ENCODE measurements around the gene SYT12. TPM values are rescaled to one million over a fixed set of nuclear protein-coding genes. Genes with fewer than 3 reads are reported as not detected.
A peak's percentile ranks its signal among the peaks of the same experiment; 100 is the strongest.

SYT12 gene
- total and polyA plus RNA-seq, 9 of the 15 experiments (the other 6 are each of a cell fraction or from before 2014, with no cell fraction given), result 0.03 to 0.11 (median 0.03) TPM; not detected in 4

DNA sequence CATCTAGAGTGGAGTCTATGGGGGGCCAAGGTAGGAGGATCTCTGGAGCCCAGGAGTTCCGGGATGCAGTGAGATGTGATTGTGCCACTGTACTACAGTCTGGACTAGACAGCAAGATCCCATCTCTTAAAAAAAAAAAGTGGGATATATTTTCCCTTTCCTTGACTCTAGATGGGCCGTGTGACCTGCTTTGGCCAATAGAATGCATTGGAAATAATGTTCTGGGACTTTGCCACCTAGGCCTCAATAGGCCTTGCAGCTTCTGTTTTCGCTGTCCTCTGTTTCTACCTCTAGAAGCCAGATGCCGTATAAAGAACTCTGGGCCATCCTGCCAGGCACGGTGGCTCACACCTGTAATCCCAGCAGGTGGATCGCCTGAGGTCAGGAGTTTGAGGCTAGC, 44.2 kb upstream of the SYT12 start (continued):
- TF ChIP-seq PREB (CRISPR knock-in tag; IDR thresholded peaks at IDR 0.05) (no peak), NFYB (IDR thresholded peaks at IDR 0.05; ENCODE audit: extremely low read depth, insufficient read length) (peak; percentile 42), LCOR (CRISPR knock-in tag; IDR thresholded peaks at IDR 0.05) (no peak), ZNF197 (CRISPR knock-in tag; IDR thresholded peaks at IDR 0.05; ENCODE audit: low read depth) (no peak), KLF6 (CRISPR knock-in tag; IDR thresholded peaks at IDR 0.05; ENCODE audit: borderline replicate concordance) (no peak), SMC3 (conservative IDR thresholded peaks at IDR 0.05; ENCODE audit: insufficient read depth, low read depth, low read length) (no peak), ZNF217 (CRISPR knock-in tag; IDR thresholded peaks at IDR 0.05) (no peak)
- TF ChIP-seq, protein P1, sequence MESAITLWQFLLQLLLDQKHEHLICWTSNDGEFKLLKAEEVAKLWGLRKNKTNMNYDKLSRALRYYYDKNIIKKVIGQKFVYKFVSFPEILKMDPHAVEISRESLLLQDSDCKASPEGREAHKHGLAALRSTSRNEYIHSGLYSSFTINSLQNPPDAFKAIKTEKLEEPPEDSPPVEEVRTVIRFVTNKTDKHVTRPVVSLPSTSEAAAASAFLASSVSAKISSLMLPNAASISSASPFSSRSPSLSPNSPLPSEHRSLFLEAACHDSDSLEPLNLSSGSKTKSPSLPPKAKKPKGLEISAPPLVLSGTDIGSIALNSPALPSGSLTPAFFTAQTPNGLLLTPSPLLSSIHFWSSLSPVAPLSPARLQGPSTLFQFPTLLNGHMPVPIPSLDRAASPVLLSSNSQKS (CRISPR knock-in tag; IDR thresholded peaks at IDR 0.05), result no peak
- TF ChIP-seq, protein P2, sequence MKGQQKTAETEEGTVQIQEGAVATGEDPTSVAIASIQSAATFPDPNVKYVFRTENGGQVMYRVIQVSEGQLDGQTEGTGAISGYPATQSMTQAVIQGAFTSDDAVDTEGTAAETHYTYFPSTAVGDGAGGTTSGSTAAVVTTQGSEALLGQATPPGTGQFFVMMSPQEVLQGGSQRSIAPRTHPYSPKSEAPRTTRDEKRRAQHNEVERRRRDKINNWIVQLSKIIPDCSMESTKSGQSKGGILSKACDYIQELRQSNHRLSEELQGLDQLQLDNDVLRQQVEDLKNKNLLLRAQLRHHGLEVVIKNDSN (CRISPR knock-in tag; IDR thresholded peaks at IDR 0.05), result peak; percentile 52; the same call in 1 of the 2 replicates

Measured in K562 (cell line).